Measurements from ENCODE around the gene SPIC.

GRCh38 chr12:101474248-101474647 is 888 bp upstream of the SPIC start:
- no peak for TF ChIP-seq CTCF (IDR thresholded peaks at IDR 0.05; ENCODE audit: poor library complexity, severe bottlenecking)
- no peak for TF ChIP-seq EZH2 (IDR thresholded peaks at IDR 0.05; ENCODE audit: borderline replicate concordance, insufficient read depth, low read length, poor library complexity, severe bottlenecking)
- TF ChIP-seq RAD21 (conservative IDR thresholded peaks at IDR 0.05): no peak
- no peak for TF ChIP-seq EP300 (conservative IDR thresholded peaks at IDR 0.05; ENCODE audit: poor library complexity, severe bottlenecking)
